Activated CD4-positive, alpha-beta T cell treated with anti-CD3 and anti-CD28 coated beads, Interleukin-2, Interleukin-4, amounts not matched to agents 100 ng/mL and 50 ng/mL, durations not matched to agents 16 hours and 8 hours (primary cell): ENCODE measurements around the gene SLC24A4.
A peak's percentile ranks its signal among the peaks of the same experiment; 100 is the strongest.

ENCODE experiments used
- DNase-seq: peaks from one replicate; pipeline ENCODE4 v3.0.0-alpha.2; 2020; ENCODE audit warnings: low spot score

SLC24A4 gene

DNA sequence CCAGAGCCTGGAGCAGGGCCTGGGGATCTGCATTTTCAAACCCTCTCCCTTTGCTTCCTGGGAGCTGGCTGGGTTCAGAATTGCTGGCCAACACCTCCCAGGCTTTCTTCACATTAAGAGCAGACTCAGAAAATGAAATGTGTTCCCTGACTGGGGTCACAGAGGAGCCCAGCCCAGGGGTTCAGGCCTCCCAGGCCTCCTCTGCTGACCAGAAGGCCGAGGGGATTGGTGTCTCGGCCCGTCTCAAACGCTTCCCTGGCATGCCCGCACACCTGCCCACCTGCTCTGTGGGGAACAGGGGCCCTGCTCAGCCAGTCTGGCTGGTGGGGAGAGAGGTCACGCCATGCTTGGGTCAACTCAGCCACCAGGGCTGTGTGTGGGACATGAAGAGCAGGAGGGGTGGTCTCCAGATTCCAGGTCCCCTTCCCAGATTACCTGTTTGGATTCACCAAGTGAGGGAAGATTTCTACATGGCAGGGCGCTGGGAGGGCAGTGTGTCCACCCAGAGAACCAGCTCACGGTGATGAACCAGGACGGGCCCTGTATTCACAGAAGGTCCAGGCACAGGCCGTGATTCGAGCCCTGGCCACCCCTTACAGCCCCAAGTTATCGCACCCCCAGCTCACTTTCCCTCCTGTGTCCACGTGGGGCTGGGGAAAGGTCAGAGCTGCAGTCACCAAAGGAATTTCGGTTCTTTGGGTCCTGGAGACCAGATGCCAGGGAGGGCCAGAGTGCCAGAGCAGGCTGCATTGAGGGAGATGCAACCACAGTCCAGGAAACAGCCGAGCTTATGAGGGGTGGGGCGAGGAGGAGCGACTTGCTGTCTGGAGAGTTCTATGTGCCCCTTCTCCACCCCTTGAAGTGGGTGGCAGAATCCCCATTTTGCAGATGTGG is 135.4 kb downstream of the SLC24A4 start:
- no peak for DNase-seq

DNA sequence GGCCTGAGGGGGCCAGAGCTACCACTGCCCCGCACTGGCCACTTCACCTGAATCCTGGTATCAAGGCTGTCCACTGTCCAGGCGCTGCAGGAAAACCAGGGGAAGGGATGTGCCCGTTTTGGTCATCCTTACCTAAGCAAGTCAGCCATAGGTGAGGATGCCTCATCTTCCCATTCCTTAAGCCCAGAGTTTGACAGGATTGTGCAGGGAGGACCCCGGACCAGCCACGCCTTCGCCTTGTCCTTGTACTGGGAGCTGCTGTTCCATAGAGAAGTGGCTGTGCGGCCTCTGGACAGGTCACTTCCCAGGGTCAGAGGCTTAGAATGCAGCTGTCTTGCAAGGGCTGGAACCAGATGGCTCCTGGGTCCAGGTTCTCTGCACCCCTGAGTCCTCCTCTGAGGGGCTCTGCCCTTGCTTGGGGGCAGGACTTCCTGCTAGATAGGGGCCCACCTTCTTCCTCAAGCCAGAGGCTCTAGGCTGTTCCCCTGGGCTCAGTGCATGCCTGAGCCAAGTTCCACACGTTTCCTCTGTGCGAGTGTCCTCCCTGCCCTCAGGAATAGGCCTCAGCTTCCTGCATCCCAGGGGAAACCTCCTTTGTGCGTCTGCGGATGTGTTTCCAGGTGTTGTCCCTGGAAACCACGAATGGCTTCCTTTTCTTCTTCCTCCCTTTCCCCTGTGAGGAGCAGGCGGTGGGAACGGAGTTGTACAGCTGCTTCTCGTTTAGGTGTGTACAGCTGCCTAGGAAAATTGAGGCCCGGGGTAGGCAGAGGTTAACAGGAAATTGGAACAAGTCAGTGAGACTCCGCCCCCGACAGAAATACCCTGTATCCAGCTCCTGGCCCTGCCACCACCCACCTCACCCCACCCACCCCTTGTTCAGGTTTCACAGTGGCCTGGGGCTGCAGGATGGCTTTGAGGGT is 136.3 kb downstream of the SLC24A4 start:
- no peak for DNase-seq

DNA sequence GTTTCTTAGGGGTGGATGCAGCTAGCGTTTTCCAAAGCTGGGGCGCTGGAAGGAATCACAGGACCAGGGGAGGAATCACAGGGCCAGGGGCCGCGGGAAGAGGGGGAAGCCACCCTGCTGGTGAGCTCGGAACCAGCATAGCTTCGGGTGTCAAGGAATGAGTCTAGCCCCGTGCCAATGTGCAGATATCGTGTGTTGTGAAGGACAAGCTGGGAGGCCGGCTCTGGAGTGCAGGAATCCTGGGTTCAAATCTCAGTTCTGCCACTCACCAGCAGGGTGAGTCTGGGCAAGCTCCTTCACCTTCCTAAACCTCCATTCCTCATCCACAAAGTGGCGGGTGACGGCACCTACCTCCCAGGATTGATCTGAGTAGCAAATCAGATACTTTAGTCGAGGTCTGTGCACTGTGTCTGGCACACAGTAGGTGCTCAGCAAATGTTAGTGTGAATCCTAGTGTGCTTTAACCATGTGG is 137.0 kb downstream of the SLC24A4 start:
- DNase-seq = no peak

DNA sequence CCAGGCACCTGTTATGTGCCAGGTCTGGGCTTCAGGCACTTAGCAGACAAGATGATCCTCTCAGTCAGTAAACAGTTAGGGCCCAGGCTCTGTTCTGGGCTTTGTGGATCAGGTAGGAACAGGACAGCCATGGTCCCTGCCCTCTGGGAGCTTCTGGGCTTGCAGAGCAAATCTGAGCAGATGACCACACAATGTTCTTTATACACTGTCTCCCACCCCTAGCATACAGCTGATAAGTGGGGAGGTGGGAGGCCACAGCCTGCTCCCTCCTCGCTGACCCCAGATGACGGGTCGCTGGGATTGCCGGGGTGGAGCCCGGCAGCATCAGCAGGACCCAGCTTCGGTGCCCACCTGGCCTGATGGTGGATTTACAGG is 137.6 kb downstream of the SLC24A4 start:
- DNase-seq = no peak

DNA sequence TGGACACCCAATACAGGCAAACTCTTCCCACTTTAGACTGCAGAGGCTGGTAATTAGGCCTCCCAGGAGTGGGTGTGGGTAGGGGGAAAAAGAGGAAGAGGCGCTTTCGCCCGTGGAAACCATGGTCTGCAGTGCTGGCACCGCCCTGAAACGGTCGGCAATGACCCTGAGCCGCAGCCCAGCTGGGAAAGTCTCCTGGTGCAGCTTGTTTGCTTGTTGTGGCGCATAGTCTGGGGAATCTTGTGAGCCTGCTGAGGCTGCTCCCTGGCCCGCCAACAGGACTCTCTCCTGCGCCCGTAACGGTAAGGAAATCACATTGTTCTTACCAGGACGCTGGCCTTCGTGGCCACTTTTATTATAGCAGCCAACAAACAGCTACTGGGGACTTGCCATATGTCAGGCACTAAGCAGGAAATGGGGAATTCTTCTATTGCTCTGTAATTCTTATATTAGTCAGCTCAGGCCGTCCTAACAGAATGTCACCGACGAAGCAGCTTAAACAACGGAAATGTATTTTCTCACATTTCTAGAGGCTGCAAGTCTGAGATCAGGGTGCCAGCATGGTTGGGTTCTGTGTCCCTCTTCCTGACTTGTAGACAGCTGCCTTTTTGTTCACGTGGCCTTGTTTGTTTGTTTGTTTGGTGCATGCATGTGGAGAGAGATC is 138.1 kb downstream of the SLC24A4 start:
- DNase-seq = peak; percentile 50

DNA sequence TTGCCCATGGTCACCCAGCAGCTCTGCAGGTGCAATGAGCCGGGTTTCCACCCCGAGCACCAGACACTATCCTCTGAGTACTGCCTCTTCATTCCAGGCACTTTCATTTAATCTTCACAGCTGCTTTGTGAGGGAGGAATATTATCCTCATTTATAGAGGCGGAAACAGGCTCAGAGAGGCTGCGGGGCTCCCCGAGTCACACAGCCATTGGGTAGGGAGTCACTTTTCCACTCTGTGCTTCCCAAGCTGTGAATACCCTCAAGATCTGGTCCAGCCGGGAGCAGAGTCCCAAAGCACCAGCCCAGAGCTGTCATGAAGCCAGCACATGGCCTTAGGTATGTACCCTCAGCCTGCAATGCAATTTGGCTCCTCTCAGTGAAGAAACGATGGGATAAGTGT is 138.9 kb downstream of the SLC24A4 start:
- no peak for DNase-seq

DNA sequence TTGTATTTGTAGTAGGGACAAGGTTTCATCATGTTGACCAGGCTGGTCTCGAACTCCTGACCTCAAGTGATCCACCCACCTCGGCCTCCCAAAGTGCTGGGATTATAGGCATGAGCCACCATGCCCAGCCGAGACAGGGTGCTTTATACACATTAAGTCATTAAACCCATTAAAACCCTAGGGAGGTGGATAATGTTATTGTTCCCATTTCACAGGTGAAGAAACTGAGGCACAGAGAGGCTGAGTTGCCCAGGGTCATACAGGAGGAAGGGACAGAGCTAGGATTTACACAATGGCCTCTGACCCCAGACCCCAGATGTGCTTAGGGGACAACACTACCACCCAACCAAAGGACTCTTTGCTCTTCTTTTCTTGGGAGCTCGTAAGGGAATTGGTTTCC is 139.6 kb downstream of the SLC24A4 start:
- DNase-seq = no peak

DNA sequence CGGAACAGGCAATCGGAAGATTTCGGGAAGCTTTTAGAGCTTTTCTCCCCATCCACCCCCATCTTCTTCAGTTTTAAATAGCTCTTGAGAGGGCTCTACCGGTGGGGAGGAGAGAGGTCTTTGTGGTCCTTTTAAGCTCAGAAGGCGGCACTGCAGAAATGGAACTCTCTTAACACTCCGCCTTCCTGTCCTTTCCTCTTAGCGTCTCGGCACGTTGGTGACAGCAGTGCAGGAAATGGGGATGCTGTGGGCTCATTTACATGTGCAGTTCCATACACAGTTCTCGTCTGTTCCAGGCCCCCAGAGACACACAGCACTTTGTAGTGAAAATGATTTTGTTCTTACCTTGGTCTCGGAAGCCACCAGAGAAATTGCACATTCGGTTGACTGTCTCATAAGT is 140.2 kb downstream of the SLC24A4 start:
- DNase-seq = no peak

DNA sequence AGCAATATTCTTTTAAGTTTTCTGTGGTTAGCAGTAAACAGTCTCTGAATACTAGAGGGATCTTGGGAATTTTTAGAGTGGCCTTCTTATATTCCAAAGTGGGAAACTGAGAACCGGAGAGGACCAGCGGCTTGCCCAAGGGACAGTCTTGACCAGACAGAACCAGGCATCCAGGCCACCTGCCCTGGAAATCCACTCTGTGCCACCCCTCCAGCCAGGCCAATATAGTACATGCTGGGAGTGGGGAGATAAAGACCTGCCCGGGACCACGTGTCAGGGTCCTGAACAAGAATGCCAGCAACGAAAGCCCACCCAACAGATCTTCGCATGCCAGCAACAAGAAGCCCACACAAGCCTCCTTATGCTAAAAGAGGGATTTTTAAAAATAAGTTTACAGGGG is 141.2 kb downstream of the SLC24A4 start:
- DNase-seq = no peak

DNA sequence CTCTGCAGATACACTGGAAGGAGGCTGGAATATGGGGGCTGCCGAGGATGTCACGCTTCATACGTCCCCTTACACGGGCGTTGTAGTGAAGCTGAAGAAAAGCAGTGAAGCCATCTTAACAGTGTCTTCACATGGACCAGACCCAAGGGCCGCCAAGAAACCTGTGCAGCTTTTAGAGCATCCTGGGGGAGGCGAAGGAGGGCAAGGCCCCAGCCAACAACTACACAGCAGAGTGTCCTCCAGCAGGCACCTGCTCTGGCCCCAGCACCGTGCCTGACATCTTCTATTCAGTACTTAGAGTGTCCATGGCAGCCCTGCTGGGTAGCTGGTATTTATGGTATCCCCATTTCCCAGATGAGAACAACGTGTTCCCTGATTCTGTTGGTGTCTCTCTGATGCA is 141.8 kb downstream of the SLC24A4 start:
- no peak for DNase-seq

DNA sequence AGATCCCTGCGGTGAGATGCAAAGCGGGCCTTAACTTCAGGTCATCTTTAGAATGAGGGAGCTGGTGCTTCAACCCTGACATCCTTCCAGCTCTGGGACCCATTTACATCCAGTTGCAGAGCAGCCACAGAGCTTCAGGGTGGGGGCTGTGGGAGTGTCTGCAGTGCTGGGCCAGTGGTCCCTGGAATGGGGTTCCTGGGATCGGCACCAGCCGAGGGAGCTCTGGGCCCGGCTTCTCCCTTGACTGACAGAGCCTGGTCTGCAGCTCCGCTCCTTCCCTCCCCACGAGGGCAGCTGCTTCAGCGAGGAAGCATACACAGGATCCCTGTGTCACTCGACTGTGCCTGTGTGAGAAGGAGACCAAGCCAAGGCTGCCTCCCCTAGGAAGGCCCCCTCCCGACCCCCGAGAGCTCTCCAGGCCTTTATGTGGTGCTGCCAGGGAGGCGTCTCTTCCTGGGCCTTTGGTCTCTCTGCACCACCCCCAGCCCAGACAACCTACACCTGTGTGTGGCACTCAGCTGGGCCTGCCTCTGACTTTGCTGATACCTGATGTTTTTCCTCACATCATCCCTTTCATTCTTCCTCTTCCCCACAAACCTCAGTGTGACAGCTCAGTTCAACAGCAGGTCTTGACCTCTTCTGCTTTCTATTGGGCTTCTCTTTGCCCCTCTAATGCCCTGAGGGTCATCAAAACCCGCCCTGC is 142.5 kb downstream of the SLC24A4 start:
- DNase-seq = no peak

DNA sequence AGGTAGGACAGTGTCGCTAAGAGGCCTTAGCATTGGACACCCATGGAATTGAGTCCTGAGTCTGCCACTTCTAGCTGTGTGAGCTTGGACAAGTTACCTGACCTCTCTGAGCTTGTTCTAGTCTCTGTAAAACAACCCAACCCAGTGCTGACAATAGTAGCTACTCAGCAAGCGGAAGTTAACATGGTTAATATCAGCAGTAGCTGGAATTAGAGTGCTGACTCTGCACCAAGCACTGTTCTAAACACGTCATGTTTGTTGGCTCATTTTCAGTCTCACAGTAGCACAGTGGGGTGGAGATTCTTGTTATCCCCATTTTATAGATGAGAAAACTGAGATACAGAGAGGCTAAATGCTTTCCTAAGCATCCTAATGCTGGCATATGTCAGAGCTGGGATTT is 143.1 kb downstream of the SLC24A4 start:
- DNase-seq = no peak

DNA sequence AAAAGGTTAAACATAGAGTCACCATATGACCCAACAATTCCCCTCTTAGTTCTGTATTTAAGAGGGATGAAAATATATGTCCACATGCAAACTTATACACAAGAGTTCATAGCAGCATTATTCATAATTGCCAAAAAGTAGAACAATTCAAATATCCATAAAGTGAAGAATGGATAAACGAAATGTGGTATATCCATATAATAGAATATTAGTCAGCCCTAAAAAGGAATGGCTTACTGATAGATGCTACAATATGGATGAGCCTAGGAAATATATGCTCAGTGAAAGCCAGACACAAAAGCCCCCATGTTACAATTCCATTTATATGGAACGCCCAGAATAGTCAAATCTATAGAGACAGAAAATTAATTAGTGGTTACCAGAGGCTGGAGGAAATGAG is 146.6 kb downstream of the SLC24A4 start:
- no peak for DNase-seq

DNA sequence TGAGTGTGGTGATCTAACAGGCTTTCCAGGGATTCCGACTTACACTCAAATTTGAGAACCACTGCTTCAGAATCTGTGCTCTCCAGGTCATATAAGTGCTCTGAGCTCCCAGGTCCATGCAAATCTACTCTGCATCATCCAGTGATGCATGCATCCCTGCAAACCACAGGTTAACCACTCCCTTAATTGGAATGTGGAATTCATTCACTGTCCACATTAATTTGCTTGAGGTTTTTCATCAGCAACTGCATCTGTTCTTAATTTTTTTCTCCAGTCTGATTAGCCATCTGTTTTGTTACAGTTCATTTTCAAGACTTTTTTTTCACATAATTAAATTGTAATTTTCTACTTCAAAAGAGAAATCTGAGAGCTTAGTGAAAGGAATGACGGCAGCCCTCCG is 147.2 kb downstream of the SLC24A4 start:
- DNase-seq = no peak

DNA sequence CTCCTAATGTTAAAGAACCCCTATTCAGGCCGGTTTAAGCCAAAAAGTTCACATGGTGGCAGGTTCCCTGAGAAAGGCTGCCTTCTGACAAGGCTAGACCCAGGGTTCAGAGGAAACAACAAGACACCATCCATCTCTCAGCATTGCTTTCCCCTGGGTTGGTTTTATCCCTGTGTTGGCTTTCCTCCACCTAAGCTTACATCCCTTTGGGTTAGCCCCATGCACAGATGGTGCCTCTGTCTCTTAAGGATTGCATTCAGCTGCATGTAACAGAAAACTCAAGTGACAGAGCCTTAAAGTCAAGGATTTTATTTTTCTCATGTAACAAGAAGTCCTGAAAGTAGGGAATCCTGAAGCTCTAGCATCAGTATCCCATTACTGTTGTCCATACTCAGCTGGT is 147.8 kb downstream of the SLC24A4 start:
- no peak for DNase-seq

DNA sequence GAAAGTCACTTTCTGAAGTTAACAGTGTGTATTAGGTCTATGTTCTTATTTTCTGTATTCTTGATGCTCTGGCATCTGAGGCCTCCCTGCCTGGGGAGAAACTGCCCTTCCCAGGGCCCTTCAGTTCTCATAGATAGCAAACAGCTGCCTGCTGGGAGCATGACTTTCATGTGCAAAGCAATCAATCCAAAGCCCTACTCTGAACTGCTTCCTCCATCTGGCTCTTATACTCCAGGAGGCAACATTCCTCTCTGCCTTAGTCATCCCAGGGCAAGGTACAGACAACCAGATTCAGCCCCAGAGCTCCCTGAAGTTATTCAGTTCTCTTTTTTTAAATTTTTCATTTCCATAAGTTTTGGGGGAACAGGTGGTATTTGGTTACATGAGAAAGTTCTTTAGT is 149.0 kb downstream of the SLC24A4 start:
- DNase-seq = no peak

DNA sequence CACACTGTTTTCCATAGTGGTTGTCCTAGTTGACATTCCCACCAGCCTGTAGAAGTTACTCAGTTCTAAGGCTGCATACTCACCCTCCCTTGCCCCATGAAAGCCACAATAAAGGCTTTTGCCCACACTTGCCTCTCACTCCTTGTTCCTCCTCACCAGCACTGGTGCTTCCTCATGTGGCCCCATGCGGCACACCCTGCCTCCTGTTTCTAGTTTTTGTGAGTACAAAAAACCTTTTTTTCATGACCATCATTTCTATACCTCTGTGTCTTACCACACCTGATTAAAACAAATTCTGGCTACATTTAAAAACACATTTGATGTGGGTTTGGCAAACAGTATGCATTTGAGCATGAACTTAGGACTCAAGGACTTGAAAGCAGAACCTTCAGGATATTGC is 149.9 kb downstream of the SLC24A4 start:
- DNase-seq = no peak

DNA sequence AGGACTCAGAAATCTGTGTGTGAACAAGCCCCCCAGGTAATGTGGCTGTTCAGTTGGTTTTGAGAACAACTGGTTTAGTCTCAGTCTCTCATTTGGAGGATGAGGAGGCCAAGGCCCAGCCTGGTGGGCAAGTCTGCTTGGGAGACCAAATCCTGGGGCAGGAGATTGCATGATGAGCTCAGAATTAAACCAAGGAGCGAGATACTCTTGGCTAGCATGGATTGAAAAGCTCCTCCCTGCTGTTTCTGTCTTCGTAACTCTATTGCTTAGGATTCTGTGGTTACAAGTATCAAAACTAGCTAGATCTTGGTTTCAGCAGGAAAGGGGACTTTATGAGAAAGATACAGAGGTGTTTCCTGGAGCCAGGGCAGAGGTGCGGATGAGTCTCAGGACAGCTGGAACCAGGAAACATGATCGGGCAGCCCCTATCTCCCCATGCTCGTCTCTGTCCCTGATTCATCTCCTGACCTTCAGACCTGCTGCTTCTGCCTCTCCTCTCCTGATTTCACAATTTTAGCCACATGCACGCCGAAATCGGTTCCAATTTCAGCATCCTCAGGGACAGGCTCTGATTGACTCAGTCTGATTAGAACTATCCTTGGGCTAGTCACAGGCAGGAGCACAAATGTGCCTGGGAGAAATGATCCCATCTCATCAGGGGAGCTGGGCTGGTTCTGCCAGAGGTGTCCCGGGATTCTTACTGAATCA is 150.4 kb downstream of the SLC24A4 start:
- no peak for DNase-seq

DNA sequence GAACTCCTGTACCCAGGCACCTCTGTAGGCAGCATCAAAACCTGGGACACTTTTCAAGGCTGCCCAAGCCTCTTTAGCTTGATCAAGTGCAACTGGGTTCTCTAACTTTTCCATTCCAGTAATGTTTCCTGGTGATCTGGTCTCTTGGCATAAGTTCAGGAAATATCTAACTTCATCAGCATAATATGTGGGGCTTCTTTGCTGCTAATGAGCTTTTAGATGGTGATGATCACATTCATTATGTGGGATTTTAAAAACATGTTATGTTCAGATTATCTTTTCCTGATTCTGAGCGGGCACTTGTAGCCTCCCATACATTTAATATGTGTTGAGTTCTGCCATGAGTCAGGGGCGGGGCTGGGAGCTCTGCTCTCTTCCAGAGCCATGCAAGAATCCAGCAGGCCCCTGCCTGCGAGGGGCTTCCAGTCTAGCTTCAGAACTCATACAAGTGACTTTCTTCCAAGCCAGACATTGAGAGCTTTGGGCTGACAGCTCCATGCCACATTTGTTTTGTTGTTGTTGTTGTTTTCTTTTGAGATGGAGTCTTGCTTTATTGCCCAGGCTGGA is 151.1 kb downstream of the SLC24A4 start:
- DNase-seq = no peak

DNA sequence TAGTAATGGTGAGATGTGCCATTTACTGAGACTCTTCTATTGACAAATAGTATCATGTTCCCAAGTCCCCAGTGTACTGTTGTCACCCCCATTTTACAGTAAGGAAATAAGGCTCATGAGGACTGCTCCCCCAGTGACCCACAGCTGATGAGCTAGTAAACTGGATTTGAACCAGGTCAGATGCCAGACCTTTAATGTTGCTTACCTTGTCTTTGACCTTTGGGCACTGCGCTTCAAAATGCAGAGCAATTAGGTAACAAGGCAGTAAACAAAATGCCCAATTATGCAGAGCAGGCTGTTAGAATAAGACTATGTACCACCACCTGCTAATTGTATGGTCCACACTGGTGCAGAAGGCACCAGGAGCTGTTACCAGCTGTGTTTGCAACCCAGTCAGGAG is 152.1 kb downstream of the SLC24A4 start:
- DNase-seq = no peak
